GM12892 (cell line): ENCODE results near the gene STK32B.

Experiments
- POLR2A ChIP-seq: IDR thresholded peaks from 2 replicates; pipeline ENCODE4 v1.6.1; 2011; ENCODE audit warnings: low read depth, low read length, control low read depth
- POLR2AphosphoS5 ChIP-seq: IDR thresholded peaks from 2 replicates; pipeline ENCODE4 v1.6.1; 2011; ENCODE audit warnings: low read depth, low read length, control low read depth

GRCh38 chr4:5488413-5488812 lies 437.1 kb downstream of the STK32B start:
- no peak for TF ChIP-seq POLR2AphosphoS5
- no peak for TF ChIP-seq POLR2A
